Activated CD8-positive, alpha-beta memory T cell treated with anti-CD3 and anti-CD28 coated beads for 48 hours (primary cell): Measurements from ENCODE around the gene PTPRK.
"Not testable (repeated sequence)": the region's sequence is repeated elsewhere in the genome, so short reads cannot be mapped to it uniquely, and the experiment has no call there.

ENCODE experiments used
- DNase-seq, 3 experiments: peaks; one replicate each; pipeline ENCODE4 v3.0.0-alpha.2; 2020; ENCODE audit warnings: low read depth in 2 of 3, low spot score in 2 of 3

Gene PTPRK

DNA sequence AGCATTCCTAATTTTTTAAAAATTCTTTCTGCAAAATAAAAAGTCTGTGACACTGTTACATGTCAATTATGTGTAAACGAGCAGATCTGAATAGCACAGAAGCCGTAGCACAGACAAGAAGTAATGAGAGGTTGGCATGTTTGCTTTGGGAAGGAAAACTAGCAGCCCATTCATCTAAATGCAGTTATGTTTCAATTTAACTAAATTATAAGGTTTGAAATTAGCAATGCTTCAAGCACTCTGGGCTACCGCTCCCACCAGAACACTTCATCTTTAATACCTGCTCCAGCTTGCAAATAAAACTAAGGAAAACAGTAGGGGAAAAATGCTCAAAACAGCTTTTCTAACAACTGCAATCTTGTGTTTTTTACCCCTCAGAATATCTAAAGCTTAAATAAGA is 73.9 kb downstream of the PTPRK start:
- DNase-seq: no peak

DNA sequence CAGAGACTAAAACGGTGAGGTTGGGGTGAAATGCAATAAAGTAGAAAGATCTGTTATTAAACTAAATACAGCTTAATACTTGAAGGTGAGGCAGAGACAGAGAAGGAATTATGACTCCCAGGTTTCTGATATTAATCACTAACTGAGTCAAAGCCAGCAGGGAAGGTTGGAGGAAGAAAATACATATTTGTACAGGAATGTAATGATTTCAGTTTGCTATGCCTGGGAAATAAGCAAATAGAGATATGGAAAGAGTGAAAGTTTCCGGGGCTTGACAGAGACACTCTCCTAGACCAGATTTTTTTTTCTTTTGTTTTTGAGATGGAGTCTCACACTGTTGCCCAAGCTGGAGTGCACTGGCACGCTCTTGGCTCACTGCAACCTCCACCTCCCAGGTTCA is 76.8 kb downstream of the PTPRK start:
- no peak for DNase-seq

DNA sequence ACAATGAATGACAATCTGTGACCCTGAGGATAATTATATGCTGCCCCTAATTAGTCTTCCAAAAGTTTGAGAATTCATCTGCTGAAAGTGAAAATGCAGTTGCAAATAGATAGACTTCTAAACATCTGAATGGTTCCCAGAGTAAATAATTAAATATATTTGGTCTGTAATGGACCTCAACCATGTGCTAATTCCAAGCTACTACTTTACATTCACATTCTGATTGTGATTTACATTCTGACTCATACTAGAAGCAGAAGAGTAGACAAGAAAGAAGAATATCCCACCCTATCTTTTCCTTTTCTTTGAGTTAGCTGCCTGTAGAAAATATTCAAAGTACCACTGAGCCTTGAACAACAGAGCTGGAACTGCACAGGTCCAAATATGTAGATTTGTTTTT is 80.8 kb downstream of the PTPRK start:
- DNase-seq: no peak

DNA sequence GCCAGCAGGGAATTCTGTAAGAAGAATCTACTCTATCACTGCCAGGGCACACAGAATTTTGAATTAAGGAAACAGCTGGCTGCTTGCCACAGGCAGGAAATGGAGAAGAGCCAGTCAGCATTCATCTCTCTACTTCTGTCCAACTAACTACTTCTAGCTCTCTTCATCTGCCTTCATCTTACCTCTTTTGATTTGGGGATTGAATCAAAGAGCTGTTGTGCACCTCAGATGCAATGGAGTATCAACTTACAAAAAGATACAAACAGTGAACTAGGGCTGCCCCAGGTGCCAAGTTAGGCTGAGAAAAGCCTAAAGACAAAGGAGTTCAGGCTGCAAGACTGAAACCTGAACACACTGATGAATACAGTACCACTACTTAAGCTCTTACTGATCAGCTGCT is 82.0 kb downstream of the PTPRK start:
- DNase-seq: no peak

DNA sequence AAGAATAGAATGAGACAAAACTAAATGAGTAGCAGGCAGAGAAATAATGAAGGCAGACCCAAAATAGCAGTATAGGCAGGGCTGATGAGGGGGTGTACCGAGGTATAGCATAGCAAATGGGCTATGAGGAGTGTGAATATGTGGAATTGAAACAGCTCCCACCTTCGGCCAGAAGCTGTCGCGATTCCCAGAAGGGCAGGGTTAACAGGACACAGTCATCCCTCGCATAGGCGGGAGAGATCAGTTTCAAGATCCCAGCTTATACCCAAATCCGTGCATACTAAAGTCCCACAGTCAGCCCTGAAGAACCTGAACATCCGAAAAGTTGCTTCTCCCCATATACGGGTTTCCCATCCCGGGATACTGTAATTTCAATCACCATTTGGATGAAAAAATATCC is 82.7 kb downstream of the PTPRK start:
- no peak for DNase-seq

DNA sequence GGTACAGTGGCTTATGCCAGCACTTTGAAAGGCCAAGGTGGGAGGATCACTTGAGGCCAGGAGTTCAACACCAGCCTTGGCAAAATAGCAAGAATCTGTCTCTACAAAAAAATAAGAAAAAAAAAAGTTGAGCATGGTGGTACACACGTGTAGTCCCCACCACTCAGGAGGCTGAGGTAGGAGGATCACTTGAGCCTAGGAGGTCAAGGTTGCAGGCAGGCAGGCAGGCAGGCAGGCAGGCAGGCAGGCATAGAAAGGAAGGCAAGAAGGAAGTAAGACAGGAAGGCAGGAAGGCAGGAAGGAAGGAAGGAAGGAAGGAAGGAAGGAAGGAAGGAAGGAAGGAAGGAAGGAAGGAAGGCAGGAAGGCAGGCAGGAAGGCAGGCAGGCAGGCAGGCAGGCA is 85.6 kb downstream of the PTPRK start:
- DNase-seq: not testable (repeated sequence)

DNA sequence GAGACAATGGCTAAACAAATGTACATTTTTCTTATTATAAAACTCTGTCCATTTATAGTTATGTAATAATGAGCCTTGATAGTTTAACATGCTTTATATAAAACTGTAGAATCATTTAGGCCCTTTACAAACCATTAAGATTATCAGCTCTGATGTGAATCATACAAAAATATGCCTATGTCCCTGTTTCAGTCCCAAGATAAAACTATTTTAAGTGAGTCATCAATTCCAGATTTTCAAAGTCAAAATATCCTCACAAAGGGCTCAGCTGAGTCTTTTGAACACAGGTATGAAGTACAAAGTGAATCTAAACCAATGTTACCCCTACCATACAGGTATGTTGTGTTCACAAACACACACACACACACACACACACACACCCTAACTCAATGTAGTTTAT is 88.0 kb downstream of the PTPRK start:
- DNase-seq: no peak

DNA sequence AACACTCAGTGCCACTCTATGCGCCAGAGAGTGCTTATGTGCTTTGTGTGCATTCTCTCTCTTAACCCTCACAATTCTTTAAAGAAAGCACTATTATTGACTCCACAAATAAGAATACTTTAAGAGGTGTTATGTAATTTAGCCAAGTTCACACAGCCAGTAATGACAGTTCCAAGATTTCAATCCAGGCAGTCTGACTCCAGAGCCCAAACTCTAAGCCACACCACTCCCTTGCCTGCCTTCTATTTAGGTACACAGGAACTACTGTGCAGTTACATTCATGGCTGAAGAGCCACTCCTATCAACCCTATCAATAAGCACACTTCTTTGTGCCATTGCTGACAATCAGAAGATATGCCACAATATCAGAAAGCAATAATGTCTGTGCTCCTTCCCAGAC is 93.3 kb downstream of the PTPRK start:
- DNase-seq: no peak

DNA sequence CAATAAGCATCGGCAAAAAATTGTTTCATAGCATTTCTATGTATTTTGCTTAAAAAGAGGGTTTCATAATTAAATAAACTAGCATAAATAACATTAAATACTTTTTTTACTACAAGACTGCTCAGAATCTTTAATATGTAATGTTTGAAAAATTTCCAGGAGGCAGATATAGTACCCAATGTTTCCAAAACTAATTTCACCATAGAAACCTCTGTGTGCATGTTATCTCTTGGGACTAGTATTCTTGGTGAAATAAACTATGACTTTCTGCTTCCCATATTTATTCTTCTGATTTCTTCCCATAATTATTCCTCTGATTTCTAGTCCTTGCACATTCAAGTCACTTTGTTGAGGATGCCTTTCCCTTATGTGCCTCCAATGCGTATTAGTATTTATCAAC is 94.5 kb downstream of the PTPRK start:
- DNase-seq: no peak

DNA sequence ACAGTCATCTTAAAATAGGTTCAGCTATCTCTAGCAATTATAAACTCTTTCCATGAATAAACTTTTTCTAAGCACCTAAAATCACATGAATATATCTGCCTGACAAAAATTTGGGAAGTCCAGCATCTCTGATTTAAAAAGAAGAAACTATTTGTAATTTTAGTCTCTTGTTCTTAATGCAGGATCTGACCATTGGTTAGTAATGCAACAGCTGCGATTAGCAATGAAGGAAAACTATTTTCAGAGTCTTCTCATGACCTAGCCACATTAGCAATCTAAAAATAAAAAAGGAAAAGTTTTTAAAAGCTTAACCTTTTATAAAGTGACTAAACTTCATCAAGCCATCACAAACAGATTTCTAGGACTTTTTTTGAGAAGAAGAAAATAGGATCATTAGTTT is 97.5 kb downstream of the PTPRK start:
- no peak for DNase-seq

DNA sequence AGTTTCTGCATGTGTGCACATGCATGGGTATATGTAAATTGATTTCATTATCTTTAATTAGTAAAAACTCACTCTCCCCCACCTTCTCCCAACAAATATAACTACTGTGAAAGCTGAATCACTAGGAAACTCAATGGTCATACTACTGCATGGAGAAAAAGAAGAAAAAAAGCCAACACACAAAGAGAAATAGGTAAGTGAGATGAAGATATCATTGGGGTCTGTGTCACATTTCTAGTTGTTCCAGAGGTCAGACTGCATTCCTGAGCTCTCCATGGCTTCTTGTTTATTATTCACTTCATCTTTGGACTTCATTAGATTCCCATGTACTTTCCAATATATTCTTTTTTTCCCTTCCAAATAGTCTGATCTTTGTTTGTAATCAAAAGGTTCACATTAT is 98.2 kb downstream of the PTPRK start:
- no peak for DNase-seq

DNA sequence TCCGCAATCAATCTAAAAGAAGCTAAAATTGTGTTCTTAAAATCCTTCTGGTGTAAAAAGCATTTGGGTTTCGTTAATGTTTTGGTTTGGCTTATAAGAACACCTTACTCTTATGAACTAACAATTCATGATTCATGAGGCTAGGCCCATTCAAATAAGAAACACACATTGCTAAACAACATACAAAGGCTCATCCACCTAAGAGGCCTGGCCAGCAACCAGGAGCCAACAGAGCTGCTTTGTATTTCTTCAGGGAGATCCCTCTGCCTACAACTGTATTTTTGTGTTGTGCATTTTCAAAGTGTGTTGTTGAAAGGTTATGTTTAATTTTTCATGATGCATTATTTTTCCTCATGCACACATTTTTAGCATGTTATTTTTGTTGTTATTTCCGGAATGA is 98.6 kb downstream of the PTPRK start:
- DNase-seq: no peak

DNA sequence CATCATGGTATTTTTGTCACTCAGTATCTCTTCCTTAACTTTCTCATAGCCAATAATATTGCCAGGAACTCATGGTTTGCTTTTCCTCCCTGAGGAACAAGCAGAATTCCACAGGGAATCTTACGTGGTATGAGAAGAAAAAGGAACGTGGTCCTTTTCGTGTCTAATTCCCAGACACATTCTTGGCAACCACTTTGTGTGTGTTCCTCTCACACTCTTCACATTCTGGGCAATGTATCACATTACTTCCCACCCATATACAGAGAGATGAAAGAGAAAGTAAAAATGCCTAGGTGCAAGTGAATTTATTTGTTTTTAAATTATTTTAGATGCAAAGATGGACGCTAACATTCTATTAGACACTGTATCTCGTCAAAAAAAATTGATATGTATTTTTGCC is 102.7 kb downstream of the PTPRK start:
- DNase-seq: no peak

DNA sequence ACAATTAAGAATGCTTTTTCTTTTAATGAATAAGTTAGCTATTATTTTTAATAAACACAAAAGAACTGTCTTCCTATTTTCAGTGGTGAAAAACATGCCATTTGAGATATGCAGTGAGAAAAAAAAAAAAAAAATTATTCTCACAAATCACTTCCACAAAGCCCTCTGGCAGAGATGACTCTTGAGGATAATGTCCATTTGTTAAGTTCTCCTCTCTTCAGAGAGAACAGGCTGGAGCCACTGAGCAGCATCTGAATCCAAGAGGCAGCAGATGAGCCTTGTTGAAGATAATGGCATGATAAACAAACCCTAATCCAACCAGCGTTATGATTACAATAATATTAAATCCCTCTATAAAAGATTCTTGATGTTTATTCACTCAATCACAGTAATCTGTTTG is 105.0 kb downstream of the PTPRK start:
- DNase-seq: no peak

DNA sequence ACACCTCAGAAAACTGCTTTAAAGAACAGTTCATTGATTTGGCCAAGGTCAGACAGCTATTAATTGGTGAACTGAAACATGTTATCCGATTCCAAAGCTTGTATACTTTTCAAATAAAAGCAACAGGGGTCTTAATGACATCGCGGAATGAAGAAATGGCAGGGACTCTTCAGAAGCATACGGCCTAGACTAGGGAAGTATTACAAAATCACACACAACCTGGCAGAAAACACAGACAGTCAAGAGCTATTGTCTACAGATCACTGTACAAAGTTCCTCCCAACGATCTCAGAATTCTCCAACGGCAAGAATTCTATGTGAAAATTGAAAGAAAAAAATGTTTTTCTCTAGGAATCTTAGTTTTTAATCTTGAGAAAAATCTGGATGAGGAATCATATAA is 105.5 kb downstream of the PTPRK start:
- no peak for DNase-seq

DNA sequence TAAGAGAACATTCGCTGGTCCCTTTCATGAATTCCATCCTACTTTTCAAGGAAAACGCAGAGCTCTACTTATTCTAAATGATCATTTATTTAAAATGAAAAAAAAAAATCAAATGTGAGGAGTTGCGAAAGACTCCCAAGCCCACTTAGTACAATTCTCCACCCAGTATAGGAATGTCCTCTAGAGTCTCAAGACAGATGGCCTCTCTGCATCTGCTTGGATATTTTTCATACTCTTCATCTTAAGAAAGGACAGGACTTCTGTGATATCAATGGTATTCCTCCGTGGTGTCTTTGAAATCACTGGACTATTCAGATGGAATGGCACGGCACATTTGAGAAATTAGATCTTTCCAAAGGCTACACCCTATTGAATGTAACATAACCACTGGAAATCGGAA is 107.1 kb downstream of the PTPRK start:
- no peak for DNase-seq

DNA sequence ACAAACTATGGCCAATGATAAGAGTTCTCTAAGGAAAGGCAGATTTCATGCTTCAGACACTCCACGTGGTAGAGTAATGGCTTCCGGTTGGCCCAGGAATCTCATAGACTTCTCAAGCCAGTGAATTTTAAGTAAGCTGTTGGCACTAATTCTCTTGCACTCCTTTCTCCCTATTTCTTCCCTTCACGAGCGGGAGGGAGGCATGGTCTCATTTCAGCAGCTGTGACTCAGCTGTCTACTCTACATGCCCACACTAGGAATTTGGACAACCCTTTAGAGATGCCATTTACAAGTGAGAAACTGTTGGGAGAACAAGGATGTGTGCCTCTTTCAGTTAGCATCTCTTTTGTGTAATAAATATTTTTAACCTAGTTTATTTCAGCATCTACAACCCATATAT is 107.7 kb downstream of the PTPRK start:
- DNase-seq: no peak

DNA sequence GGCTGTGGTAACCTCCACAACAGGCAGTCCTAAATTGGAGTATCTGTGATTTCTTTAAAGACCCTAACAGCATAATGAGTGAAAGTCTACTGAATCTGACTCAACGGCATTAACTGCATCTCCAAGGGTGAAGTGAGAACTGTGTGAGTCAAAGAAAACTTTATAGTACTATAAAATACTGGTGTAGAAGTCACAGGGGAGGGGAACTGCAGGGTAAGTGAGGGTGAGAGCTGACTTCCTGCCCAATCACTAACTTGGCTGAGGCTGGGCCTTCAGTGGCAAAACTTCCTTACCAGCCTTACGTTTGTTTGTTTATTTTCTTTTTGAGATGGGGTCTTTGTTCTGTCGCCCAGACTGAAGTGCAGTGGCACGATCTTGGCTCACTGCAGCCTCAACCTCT is 109.8 kb downstream of the PTPRK start:
- no peak for DNase-seq

DNA sequence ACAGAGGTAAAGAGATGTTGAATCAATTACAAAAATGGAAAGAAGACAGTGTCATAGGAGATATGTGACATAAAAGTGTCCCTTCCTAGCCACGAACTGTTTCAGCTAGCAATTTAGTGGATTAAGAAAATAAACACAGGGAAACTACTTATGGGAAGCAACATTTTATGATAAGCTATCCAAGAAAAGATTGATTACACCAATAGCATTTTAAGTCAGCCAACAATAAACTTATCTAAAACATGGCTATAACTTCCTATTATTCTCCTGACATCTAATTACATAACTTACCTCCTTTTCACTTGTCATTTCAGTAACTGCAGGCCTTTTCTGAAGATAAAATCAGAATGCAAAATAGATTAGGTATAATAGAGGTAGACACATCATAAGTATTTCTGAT is 111.4 kb downstream of the PTPRK start:
- DNase-seq: no peak

DNA sequence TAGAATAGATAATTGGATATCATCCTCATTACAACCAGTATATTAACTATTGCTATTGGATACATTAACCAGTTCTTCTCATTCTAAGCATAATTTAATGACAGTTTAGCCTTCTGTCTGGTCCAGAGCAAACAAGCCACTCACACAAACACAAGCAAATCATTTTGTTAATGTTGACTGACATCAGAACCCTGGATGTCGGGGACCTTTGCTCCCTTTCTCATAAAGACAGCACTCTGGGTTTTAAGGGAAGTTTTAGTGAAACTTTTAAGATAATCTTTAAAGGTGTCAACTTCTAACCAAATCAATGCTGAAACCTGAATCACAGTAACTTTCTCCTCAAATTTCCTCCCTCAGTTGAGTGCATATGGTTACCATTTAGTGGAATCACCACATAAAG is 113.9 kb downstream of the PTPRK start:
- no peak for DNase-seq

DNA sequence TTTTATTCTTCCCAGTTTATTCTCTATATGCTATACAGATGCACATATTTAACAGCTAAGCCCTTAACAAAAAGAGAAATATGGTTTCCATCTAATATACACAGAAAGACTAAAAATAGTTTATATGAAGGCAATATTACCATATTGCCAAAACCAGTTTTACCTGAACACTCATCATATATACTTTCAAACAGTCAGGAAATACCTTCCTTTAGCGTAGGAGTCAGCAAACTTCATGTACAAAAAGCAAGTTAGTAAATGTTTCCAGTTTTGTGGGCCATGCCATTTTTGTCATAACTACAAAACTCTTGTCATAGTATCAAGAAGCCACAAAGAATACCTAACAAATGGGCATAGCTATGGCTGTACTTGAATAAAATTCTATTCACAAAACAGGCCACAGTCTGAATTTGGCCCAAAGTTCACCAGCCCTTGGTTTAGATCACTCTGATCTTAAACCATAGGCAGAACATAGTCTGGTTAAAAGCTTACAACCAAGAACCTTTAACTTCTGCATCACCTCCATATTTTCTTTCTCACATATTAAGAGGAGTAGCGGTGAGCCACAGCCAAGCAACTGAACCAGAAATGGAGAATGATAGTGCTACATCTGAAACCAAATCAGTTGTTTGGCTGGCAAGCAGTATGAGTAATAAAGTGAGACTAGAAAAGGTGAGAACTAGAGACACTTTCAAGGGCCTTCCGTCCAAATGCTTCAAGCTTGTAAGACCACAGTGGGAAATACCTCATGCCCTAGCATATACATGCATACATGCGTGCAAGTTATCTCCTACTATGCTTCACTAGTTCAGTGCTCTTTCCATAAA is 116.6 kb downstream of the PTPRK start:
- no peak for DNase-seq

DNA sequence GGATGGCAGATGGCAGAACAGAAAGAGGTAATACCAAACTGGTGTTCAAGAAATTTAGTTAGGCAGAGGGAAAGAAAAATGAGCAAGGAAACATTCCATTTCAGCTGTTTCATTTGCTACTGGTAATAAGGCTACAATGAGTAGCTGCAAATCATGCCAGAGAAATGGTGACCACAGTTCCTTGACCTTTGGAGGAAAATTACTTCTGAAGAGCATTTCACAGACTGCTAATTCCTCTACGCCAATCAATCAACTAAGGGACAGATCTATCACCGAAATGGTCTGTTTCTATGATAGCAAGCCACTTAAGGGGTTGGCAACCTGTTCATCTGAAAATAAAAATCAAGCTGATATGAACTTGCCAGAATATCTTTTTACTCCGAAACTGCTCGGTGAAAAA is 119.5 kb downstream of the PTPRK start:
- DNase-seq: no peak

DNA sequence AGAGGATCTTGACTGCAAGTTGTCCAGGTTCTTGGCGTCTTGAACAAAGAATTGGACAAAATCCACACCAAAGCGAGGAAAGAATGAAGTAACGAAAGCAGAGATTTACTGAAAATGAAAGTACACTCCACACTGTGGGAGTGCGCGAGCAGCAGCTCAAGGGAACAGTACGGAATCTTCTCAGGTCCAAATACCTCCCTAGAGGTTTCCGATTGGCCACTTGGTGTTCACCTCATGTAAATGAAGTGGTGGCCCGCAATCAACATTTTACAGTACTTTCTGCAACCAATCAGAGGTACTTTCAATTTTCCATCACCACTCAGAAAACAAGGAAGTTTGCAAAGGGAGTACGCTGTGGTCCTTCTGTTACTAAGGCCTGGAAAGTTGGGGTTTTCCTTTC is 122.4 kb downstream of the PTPRK start:
- DNase-seq: no peak

DNA sequence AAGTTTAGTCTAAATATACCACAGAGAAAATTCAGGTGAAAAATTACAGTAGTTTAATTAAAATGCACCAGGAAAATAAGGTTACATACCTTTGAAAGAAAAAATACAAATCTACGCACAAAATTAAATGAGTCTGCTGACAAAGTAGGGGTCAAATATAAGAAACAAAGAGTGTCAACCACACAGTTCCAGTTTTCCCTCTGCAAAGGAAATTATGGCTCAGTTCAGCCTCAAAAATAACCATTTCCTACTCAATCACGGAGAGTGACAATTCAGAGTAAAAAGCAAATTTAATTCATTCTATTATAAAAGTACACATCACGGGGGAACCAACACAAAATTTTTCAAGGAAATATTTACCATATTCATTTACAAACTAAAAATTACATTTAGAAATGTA is 124.8 kb downstream of the PTPRK start:
- DNase-seq: no peak
